MM.1S (cell line): ENCODE measurements around the gene MAGI2.

Source experiments
- EZH2 ChIP-seq: fragments of 300-600 bp; sonication (generic); optimal IDR thresholded peaks from 2 replicates; pipeline ENCODE3; 2017; ENCODE audit warnings: low read depth, mild to moderate bottlenecking, antibody characterized with exemption, low read length, mixed read lengths
- EZH2phosphoT487 ChIP-seq: fragments of 300-600 bp; sonication (generic); IDR thresholded peaks from 2 replicates; pipeline ENCODE4 v1.6.1; 2018; ENCODE audit warnings: antibody characterized with exemption, low read length
- TF ChIP-seq, protein P1 (sequence below): fragments of 300-600 bp; sonication (generic); IDR thresholded peaks from 2 replicates; pipeline ENCODE4 v1.5.1; 2016; ENCODE audit warnings: antibody characterized with exemption, low read length, mixed read lengths

DNA sequence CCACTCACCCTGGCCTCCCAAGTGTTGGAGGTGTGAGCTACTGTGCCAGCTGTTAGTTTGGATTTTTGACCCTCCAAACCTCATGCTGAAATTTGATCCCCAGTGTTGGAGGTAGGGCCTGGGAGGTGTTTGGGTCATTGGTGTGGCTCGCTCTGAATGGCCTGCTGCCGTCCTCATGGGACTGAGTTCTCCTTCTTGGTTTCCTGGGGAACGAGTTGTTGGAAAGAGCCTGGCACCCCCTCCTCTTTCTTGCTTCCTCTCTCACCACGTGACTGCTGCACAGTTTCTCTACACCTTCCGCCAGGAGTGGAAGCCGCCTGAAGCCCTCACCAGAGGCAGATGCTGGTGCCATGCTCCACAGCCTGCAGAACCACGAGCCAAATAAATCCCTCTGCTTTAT is 1401.4 kb downstream of the MAGI2 start:
- TF ChIP-seq, protein P1, sequence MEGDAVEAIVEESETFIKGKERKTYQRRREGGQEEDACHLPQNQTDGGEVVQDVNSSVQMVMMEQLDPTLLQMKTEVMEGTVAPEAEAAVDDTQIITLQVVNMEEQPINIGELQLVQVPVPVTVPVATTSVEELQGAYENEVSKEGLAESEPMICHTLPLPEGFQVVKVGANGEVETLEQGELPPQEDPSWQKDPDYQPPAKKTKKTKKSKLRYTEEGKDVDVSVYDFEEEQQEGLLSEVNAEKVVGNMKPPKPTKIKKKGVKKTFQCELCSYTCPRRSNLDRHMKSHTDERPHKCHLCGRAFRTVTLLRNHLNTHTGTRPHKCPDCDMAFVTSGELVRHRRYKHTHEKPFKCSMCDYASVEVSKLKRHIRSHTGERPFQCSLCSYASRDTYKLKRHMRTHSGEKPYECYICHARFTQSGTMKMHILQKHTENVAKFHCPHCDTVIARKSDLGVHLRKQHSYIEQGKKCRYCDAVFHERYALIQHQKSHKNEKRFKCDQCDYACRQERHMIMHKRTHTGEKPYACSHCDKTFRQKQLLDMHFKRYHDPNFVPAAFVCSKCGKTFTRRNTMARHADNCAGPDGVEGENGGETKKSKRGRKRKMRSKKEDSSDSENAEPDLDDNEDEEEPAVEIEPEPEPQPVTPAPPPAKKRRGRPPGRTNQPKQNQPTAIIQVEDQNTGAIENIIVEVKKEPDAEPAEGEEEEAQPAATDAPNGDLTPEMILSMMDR: no peak
- TF ChIP-seq EZH2: no peak
- no peak for TF ChIP-seq EZH2phosphoT487
